ENCODE measurements around the gene WIPF1. TPM values are rescaled to one million over a fixed set of nuclear protein-coding genes. Genes with fewer than 3 reads are reported as not detected.

The WIPF1 gene
- total RNA-seq, 1 donor from 2014 or later = 20.6 TPM

- DNase-seq (ENCODE audit: low spot score in 2 of 2, unreplicated experiment in 2 of 2) = no peak
- H3K4me3 Mint-ChIP-seq = no peak overlapping the region
- H3K27ac Mint-ChIP-seq = no peak overlapping the region
- H3K9me3 Mint-ChIP-seq = no peaks in the 10 kb centered on the region
- peaks cover 10% of the 10 kb centered on the region for H3K4me1 Mint-ChIP-seq
- peaks cover 1% of the 10 kb centered on the region for H3K27me3 Mint-ChIP-seq (ENCODE audit: low read depth)
- H3K36me3 Mint-ChIP-seq = no peaks in the 10 kb centered on the region
- TF ChIP-seq CTCF (IDR thresholded peaks at IDR 0.05; ENCODE audit: unreplicated experiment) = no peak
Observed at GRCh38 chr2:174546519-174547506, 50.8 kb downstream of the WIPF1 start.

GRCh38 chr2:174545240-174545639 lies 52.4 kb downstream of the WIPF1 start:
- no peaks in the 10 kb centered on the region for H3K9me3 Mint-ChIP-seq

GRCh38 chr2:174544802-174545201 lies 52.8 kb downstream of the WIPF1 start:
- H3K4me1 Mint-ChIP-seq = peaks cover 10% of the 10 kb centered on the region
- no peak overlapping the region for H3K4me3 Mint-ChIP-seq
- peaks cover 1% of the 10 kb centered on the region for H3K27me3 Mint-ChIP-seq (ENCODE audit: low read depth)
- DNase-seq (ENCODE audit: low spot score in 2 of 2, unreplicated experiment in 2 of 2) = no peak
- no peaks in the 10 kb centered on the region for H3K36me3 Mint-ChIP-seq
- no peaks in the 10 kb centered on the region for H3K9me3 Mint-ChIP-seq
- no peak overlapping the region for H3K27ac Mint-ChIP-seq
- TF ChIP-seq CTCF (IDR thresholded peaks at IDR 0.05; ENCODE audit: unreplicated experiment) = no peak

More at GRCh38 chr2:174545240-174545639, 52.4 kb downstream of the WIPF1 start:
- H3K27me3 Mint-ChIP-seq (ENCODE audit: low read depth) = peaks cover 1% of the 10 kb centered on the region
- H3K36me3 Mint-ChIP-seq = no peaks in the 10 kb centered on the region
- no peak overlapping the region for H3K4me3 Mint-ChIP-seq
- no peak for DNase-seq (ENCODE audit: low spot score in 2 of 2, unreplicated experiment in 2 of 2)
- no peak overlapping the region for H3K27ac Mint-ChIP-seq
- H3K4me1 Mint-ChIP-seq = peaks cover 10% of the 10 kb centered on the region
- no peak for TF ChIP-seq CTCF (IDR thresholded peaks at IDR 0.05; ENCODE audit: unreplicated experiment)

DNA sequence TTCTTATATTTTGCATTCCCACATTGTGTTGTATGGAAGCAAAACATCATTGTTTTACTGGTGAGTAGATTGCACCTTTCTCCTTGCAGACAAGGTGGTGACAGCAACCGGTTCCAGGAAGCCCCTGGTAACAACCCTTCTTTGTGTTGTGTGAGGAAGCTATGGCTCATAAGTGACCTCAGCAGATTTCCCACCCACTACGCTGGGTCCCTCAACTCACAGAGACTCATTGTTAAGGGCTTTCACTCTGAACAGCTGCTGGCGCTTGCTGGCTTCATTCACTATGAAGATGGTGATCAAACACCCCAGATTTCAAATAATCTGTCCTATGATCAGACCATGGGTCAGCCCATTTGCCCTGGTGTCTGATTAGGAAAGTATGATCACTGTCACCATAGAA lies 53.4 kb downstream of the WIPF1 start:
- Mint-ChIP-seq H3K4me3 (no peak overlapping the region), H3K36me3 (no peaks in the 10 kb centered on the region), H3K27ac (no peak overlapping the region), H3K4me1 (peaks cover 10% of the 10 kb centered on the region), H3K9me3 (no peaks in the 10 kb centered on the region), H3K27me3 (ENCODE audit: low read depth) (peaks cover 1% of the 10 kb centered on the region)
- TF ChIP-seq CTCF (IDR thresholded peaks at IDR 0.05; ENCODE audit: unreplicated experiment) = no peak
- no peak for DNase-seq (ENCODE audit: low spot score in 2 of 2, unreplicated experiment in 2 of 2)

DNA sequence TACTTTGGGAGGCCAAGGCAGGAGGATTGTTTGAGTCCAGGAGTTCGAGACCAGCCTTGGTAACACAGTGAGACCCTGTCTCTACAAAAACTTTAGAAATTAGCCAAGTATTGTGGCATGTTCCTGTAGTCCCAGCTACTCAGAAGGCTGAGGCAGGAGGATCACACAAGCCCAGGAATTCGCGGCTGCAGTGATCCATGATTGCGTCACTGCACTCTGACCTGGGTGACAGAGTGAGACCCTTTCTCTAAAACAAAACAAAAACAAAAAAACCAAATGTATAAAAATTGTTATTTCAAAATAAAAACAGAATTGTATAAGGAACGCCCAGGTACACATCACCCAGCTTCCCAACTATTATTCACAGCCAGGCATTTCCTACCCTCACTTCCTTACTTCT lies 56.7 kb downstream of the WIPF1 start:
- H3K9me3 Mint-ChIP-seq = no peaks in the 10 kb centered on the region
- H3K27ac Mint-ChIP-seq = no peak overlapping the region
- no peaks in the 10 kb centered on the region for H3K36me3 Mint-ChIP-seq
- no peak overlapping the region for H3K4me3 Mint-ChIP-seq
- TF ChIP-seq CTCF (IDR thresholded peaks at IDR 0.05; ENCODE audit: unreplicated experiment) = no peak
- DNase-seq (ENCODE audit: low spot score in 2 of 2, unreplicated experiment in 2 of 2) = no peak
- peaks cover 16% of the 10 kb centered on the region for H3K4me1 Mint-ChIP-seq
- no peaks in the 10 kb centered on the region for H3K27me3 Mint-ChIP-seq (ENCODE audit: low read depth)

All from mesothelial cell of epicardium (in vitro differentiated cells).